AG04450 (cell line): ENCODE measurements around the gene NME5. TPM values are rescaled to one million over a fixed set of nuclear protein-coding genes. Genes with fewer than 3 reads are reported as not detected.

Experiments
- CTCF ChIA-PET: fragments of 300-600, 350-600 bp; formaldehyde crosslinking; extraction: SDS; loops from one replicate; lab custom pipeline; 2022; ENCODE audit warnings: antibody characterized with exemption, inconsistent platforms; lab: Charles Lee
- POLR2A ChIA-PET: fragments of 350-600 bp; formaldehyde crosslinking; extraction: SDS; loops from one replicate; lab custom pipeline; 2021; ENCODE audit warnings: antibody characterized with exemption, inconsistent platforms; lab: Yijun Ruan, JAX
- DNase-seq: peaks from one replicate; pipeline ENCODE4 v3.0.0-alpha.2; 2011; ENCODE audit warnings: low read depth, low spot score
- H3K27ac ChIP-seq: one replicate; pipeline ENCODE4 v1.5.1; 2012; ENCODE audit warnings: low read depth, low read length, control low read depth
- H3K27me3 ChIP-seq: one replicate; pipeline ENCODE4 v1.6.0; 2012; ENCODE audit warnings: low read length; ENCODE audit not compliant: control insufficient read depth, insufficient read depth
- H3K4me3 ChIP-seq: 2 replicates; pipeline ENCODE4 v1.5.1; 2011; ENCODE audit warnings: mild to moderate bottlenecking, low read depth, low read length, control low read depth
- H3K9me3 ChIP-seq: 2 replicates; pipeline ENCODE4 v1.5.1; 2012; ENCODE audit warnings: low read length; ENCODE audit not compliant: control insufficient read depth, insufficient read depth
- CTCF ChIP-seq: IDR thresholded peaks from 2 replicates; pipeline ENCODE4 v1.5.1; 2011; ENCODE audit warnings: low read depth, low read length, control low read depth, inconsistent platforms
- polyA minus RNA-seq: library from RNA; depleted of rRNA, polyadenylated mRNA; stranded (reverse); fragments of >200 nt; gene quantifications from 2 replicates; pipeline ENCODE4 v1.2.3, GENCODE V29; 2011; rRNA and poly(A)+ RNA removed
- polyA plus RNA-seq: library from polyadenylated mRNA; depleted of rRNA; stranded (reverse); fragments of >200 nt; gene quantifications from 2 replicates; pipeline ENCODE4 v1.2.3, GENCODE V29; 2011; rRNA removed

NME5 gene
- polyA plus RNA-seq, result 0.35 and 0.43 TPM in 2 replicates
- not detected in 2 replicates for polyA minus RNA-seq

DNA sequence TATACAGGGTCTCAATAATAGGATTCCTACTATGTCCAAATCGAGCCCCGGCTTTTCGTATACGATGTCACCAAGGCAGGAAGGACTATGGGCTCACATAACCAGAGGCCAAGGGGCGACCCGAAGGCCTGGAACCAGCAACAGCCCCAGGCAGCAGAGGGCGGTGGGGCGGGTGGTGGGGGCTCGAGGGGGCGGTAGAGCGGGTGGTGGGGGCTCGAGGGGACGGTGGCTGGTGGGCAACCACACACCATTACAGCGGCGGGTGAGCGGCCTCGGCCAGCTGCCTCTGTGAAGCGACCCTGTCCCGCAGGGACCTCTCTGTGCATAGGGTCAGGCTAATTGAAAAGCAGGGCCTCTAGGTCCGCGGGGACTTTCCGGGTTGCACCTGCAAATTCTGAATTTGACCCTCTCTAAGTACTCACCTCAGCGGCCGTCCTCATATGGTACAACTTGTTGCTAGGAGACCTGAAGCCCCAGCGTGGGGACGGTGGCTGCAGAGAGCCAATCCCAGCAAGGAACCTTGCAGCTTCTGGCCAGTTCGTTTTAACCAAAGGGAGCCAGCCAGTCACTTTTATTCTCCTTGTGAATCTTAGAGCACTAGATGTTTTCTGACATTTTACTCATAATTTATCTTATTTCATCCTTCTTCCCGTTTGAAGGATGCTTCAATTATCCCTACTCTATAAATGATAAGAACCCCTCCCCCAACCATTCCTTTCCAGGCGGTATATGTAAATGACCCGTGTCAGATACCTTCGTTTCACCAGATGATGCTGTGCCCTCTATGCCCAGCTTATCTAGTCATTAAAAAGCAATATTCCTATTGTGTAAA, at the start of gene NME5:
Gene NME5, minus strand, starts transcription at position 480 of the 832 bp plus-strand sequence. CDS start 648 bp downstream, outside the sequence.
- ChIA-PET CTCF (interaction anchor here (0.7 to 1.8 kb wide), 3 partner anchors 62 to 360 kb away, joined by 3 to 9 read pairs (median 3); no protein-coding TSS in a partner anchor), POLR2A (no interaction called here)
- no peak within 1 kb of the TSS for H3K27ac ChIP-seq
- TF ChIP-seq CTCF, result no peak
- H3K4me3 ChIP-seq, result peak within 1 kb of the TSS; percentile 55
- no peaks in the 10 kb centered on the region; the same call in 1 of the 2 replicates for H3K9me3 ChIP-seq
- DNase-seq, result no peak
- no peaks in the 10 kb centered on the region for H3K27me3 ChIP-seq

DNA sequence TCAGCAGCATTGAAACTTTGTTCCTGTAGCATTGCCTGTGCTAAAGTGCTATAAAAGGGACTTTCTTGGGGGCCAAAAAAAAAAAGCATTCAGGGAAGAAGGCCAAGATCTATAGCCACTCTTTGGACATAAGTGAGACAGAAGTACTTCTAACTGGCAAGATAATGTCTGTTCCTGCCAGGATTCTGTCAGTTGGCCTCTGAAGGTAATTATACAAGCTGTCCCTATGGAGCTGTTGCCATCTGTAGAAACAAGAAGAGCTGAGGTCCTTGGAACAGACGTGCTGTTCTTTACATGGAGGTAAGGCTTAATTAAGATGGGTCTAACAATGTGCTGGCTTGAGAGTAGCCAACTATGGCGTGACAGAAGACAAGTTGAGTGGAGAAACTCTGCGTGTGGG, 49.4 kb upstream of the NME5 start:
- ChIA-PET CTCF (interaction anchor here (1.1 to 2.7 kb wide), 2 partner anchors 8 to 34 kb away, joined by 4 to 7 read pairs; no protein-coding TSS in a partner anchor), POLR2A (interaction anchor here (0.7 to 1.0 kb wide), 2 partner anchors 25 to 334 kb away, joined by 3 read pairs; partner anchors contain the start of gene CDC23)
- no peak for TF ChIP-seq CTCF
- Histone ChIP-seq H3K4me3 (no peak overlapping the region), H3K9me3 (no peaks in the 10 kb centered on the region), H3K27ac (no peak overlapping the region), H3K27me3 (no peaks in the 10 kb centered on the region)
- no peak for DNase-seq

DNA sequence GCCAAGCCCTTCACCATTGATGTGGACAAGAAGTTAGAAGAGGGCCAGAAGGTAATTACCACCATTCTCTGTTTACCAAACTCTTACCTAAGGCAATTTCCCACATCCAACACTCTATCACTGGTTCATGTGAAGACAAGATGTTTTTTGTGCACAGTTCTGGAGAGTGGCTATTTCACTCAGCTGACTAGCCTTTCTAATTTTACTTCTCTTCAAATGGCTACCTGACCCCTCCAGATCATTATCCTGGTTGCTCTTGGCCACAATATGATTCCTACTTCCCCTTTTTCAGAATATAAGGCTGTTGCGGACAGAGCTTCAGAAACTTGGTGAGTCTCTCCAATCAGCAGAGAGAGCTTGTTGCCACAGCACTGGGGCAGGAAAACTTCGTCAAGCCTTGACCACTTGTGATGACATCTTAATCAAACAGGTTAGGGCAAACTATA, 46.8 kb upstream of the NME5 start:
- ChIA-PET POLR2A (no interaction called here), CTCF (interaction anchor here (0.5 kb wide), 1 partner anchor 277 kb away, joined by 3 read pairs; no protein-coding TSS in a partner anchor)
- Histone ChIP-seq H3K4me3 (no peak overlapping the region), H3K9me3 (no peaks in the 10 kb centered on the region), H3K27me3 (no peaks in the 10 kb centered on the region), H3K27ac (no peak overlapping the region)
- DNase-seq, result no peak
- no peak for TF ChIP-seq CTCF

- CTCF ChIA-PET, result no interaction called here
- Histone ChIP-seq H3K4me3 (no peak overlapping the region), H3K9me3 (no peaks in the 10 kb centered on the region), H3K27ac (no peak overlapping the region), H3K27me3 (no peaks in the 10 kb centered on the region)
- no peak for TF ChIP-seq CTCF
- no peak for DNase-seq
- POLR2A ChIA-PET, result no interaction called here
Measured at GRCh38 chr5:138182808-138183207, 43.6 kb upstream of the NME5 start.
